GM18951 (cell line): ENCODE results near the gene JARID2.

Source experiments
- POLR2A ChIP-seq: IDR thresholded peaks from 4 replicates; pipeline ENCODE4 v1.6.1; 2011; ENCODE audit warnings: mild to moderate bottlenecking; ENCODE audit not compliant: insufficient read length, insufficient read depth; ENCODE audit errors: extremely low read depth
- in situ Hi-C: fragments of 300-500 bp; cut with MboI; formaldehyde crosslinking; loops from one replicate; pipeline ENCODE4 v1.12.0; 2022; ENCODE audit warnings: low sequenced_read_pairs, mixed read lengths, inconsistent platforms; ENCODE audit not compliant: unreplicated experiment

The JARID2 gene

GRCh38 chr6:15496345-15497131 is 250.7 kb downstream of the JARID2 start:
- in situ Hi-C loops = no loop called here
- no peak for TF ChIP-seq POLR2A

GRCh38 chr6:15498640-15499039 is 252.8 kb downstream of the JARID2 start:
- TF ChIP-seq POLR2A = no peak
- in situ Hi-C loops = no loop called here

GRCh38 chr6:15499125-15499524 is 253.3 kb downstream of the JARID2 start:
- in situ Hi-C loops = no loop called here
- no peak for TF ChIP-seq POLR2A

GRCh38 chr6:15499591-15499990 is 253.7 kb downstream of the JARID2 start:
- no peak for TF ChIP-seq POLR2A
- in situ Hi-C loops = no loop called here

GRCh38 chr6:15500078-15500740 is 254.3 kb downstream of the JARID2 start:
- TF ChIP-seq POLR2A = no peak

GRCh38 chr6:15500901-15501825 is 255.3 kb downstream of the JARID2 start:
- in situ Hi-C loops = loop anchor here (25.0 kb wide), 1 partner anchor 686 kb away; no protein-coding TSS in a partner anchor
- no peak for TF ChIP-seq POLR2A

More at GRCh38 chr6:15500078-15500740, 254.3 kb downstream of the JARID2 start:
- in situ Hi-C loops = loop anchor here (25.0 kb wide), 1 partner anchor 687 kb away; no protein-coding TSS in a partner anchor

- TF ChIP-seq POLR2A = no peak
- in situ Hi-C loops = loop anchor here (25.0 kb wide), 1 partner anchor 685 kb away; no protein-coding TSS in a partner anchor
Observed at GRCh38 chr6:15501826-15502445, 256.1 kb downstream of the JARID2 start.

GRCh38 chr6:15502446-15503345 is 256.8 kb downstream of the JARID2 start:
- in situ Hi-C loops = loop anchor here (25.0 kb wide), 1 partner anchor 685 kb away; no protein-coding TSS in a partner anchor
- no peak for TF ChIP-seq POLR2A

- in situ Hi-C loops = loop anchor here (25.0 kb wide), 1 partner anchor 684 kb away; no protein-coding TSS in a partner anchor
- no peak for TF ChIP-seq POLR2A
Observed at GRCh38 chr6:15503346-15503680, 257.4 kb downstream of the JARID2 start.

GRCh38 chr6:15504040-15504495 is 258.2 kb downstream of the JARID2 start:
- no peak for TF ChIP-seq POLR2A
- in situ Hi-C loops = loop anchor here (25.0 kb wide), 1 partner anchor 683 kb away; no protein-coding TSS in a partner anchor

- TF ChIP-seq POLR2A = no peak
- in situ Hi-C loops = loop anchor here (25.0 kb wide), 1 partner anchor 683 kb away; no protein-coding TSS in a partner anchor
Observed at GRCh38 chr6:15504581-15505350, 258.9 kb downstream of the JARID2 start.
